Right cardiac atrium (tissue), 5 donors: ENCODE data around the gene NCLN. TPM values are rescaled to one million over a fixed set of nuclear protein-coding genes. Genes with fewer than 3 reads are reported as not detected.
"Not testable (repeated sequence)": the region's sequence is repeated elsewhere in the genome, so short reads cannot be mapped to it uniquely, and the experiment has no call there.

ENCODE experiments used
- ATAC-seq, 2 donors: fragments of 200-7000 bp; cut with Tn5 transposase; one replicate each; pipeline versions ENCODE4 v1.8.0 to v1.9.1; 2020; ENCODE audit warnings: moderate library complexity in 2 of 2, mild to moderate bottlenecking in 1 of 2
- DNase-seq, 3 donors: peaks; one replicate each; pipeline ENCODE4 v3.0.0-alpha.2; 2020
- H3K27ac ChIP-seq: one replicate; pipeline ENCODE4 v1.5.1; 2013; ENCODE audit warnings: mild to moderate bottlenecking, low read length, control low read depth, moderate library complexity
- H3K27me3 ChIP-seq: one replicate; pipeline ENCODE4 v1.6.1; 2013; ENCODE audit not compliant: control insufficient read depth, insufficient read depth
- H3K4me1 ChIP-seq: one replicate; pipeline ENCODE4 v1.6.1; 2013; ENCODE audit warnings: low read length; ENCODE audit not compliant: control insufficient read depth, insufficient read depth
- H3K4me3 ChIP-seq: one replicate; pipeline ENCODE4 v1.5.1; 2013; ENCODE audit warnings: low read length, control low read depth
- H3K9me3 ChIP-seq: one replicate; pipeline ENCODE4 v1.6.1; 2013; ENCODE audit warnings: low read length; ENCODE audit not compliant: control insufficient read depth
- WGBS: extraction: QIAGEN DNeasy Blood & Tissue Kit; methylation state at CpG from one replicate; pipeline ENCODE4 v1.1.7; 2013; 5-methylcytosine and 5-hydroxymethylcytosine counted together
- intact Hi-C, 4 donors: fragments of 100-400 bp; cut with DNase I; formaldehyde crosslinking; loops; one replicate each; pipeline versions ENCODE4 v1.11.0 to v1.14.0; 2022 to 2023
- polyA plus RNA-seq: library from polyadenylated mRNA; stranded (reverse); fragments of 200-250 nt; gene quantifications from one replicate; pipeline ENCODE4 v1.2.3, GENCODE V29; 2013
- total RNA-seq, 4 donors: library from RNA; stranded (reverse); fragmentation: NEBNext Ultra II Directional; extraction: Animal tissue kit (Norgen Biotek cat#: 25700); gene quantifications; one replicate each; pipeline ENCODE4 v1.2.1, GENCODE V29; 2021
- donor health status: healthy with polysubstance abuse.
- donor health status: DM: no; HTN: yes; CAD: no.
- donor health status: DM: no; HTN: no; CAD: no.
- donor health status: DM: no; HTN: yes; CAD: no; lungs with severe emphysema.
- donor health status: DM: yes; HTN: yes; CAD: no.

NCLN gene
- total and polyA plus RNA-seq, 5 donors: 20.3 to 36.6 (median 25.9) TPM

DNA sequence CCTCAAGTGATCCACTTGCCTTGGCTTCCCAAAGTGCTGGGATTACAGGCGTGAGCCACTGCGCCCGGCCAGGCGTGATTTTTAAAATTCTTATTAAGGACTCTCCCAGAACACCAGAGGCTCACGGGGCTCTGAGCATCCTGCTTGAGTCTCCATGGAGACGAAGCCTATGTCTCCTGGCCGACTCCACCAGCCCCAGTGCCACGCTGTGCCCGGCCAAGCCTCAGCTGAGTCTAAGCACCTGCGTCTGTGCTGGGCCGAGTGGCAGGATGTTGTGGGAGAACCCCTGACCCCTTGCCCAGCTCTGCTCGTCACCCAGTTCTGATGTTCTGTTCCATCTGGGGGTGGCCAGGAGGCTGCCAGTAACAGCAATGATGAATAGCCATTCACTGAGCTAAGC lies 34.8 kb downstream of the NCLN start:
- H3K4me1 ChIP-seq: no peaks in the 10 kb centered on the region
- H3K4me3 ChIP-seq: no peak overlapping the region
- DNase-seq: peak in 1 of 3 donors; percentile 40
- no peaks in the 10 kb centered on the region for H3K27me3 ChIP-seq
- WGBS: 70% methylated on average over 12 of the region's 12 CpGs
- no peak overlapping the region for H3K27ac ChIP-seq
- H3K9me3 ChIP-seq: no peaks in the 10 kb centered on the region
- ATAC-seq: no peak
- intact Hi-C loops: no loop called here

GRCh38 chr19:3221576-3221975 lies 35.8 kb downstream of the NCLN start:
- H3K27ac ChIP-seq, H3K4me3 ChIP-seq, H3K27me3 ChIP-seq, ATAC-seq, H3K4me1 ChIP-seq, intact Hi-C loops, H3K9me3 ChIP-seq: not testable (repeated sequence)
- WGBS: 79% methylated on average over 5 of the region's 5 CpGs
- DNase-seq: peak in 1 of 3 donors; percentile 7

- no peak overlapping the region for H3K27ac ChIP-seq
- ATAC-seq (no peak), DNase-seq (peak in 1 of 3 donors; percentile 30)
- WGBS: 91% methylated on average over 5 of the region's 5 CpGs
- H3K4me1 ChIP-seq: no peaks in the 10 kb centered on the region
- H3K9me3 ChIP-seq: no peaks in the 10 kb centered on the region
- intact Hi-C loops: no loop called here
- H3K4me3 ChIP-seq: no peak overlapping the region
- H3K27me3 ChIP-seq: no peaks in the 10 kb centered on the region
Measured at GRCh38 chr19:3222709-3223108, 37.0 kb downstream of the NCLN start.

DNA sequence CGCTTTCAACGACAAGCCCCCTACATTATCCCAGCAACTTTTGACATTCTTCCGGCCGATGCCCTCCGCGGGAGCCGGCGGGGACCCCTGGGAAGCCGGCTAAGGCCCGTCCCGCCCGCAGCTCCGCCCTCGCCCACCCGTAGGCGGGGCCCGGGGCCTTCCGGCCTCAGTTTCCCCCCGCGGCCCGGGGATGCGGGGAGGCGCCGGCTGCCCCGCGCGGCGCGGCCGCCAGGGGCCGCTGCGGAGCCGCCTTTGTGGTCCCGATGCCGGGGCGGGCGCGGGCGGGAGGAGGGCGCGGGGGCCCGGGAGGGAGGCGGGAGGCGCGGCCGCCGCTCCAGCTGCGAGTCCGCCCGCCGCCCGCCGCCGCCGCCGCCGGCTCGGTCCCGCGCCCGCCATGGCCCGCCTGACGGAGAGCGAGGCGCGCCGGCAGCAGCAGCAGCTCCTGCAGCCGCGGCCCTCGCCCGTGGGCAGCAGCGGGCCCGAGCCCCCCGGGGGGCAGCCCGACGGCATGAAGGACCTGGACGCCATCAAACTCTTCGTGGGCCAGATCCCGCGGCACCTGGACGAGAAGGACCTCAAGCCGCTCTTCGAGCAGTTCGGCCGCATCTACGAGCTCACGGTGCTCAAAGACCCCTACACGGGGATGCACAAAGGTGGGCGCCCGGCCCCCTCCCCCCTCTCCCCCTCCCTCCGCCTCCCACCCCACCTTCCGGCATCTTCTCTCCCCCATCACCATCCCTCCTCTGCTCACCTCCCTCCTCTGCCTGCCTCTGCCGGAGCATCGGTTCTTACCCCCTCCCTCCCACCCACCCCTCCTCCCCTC lies 38.8 kb downstream of the NCLN start, which contains the start of gene CELF5:
CELF5 (plus strand) TSS at position 316 of the 823 bp plus-strand sequence; CDS start at position 395, 79 bp downstream.
- H3K9me3 ChIP-seq: no peaks in the 10 kb centered on the region
- intact Hi-C loops: no loop called here
- H3K27me3 ChIP-seq: no peaks in the 10 kb centered on the region
- peak within 1 kb of the TSS; percentile 61 for H3K4me3 ChIP-seq
- peak; percentile 47 to 84 (median 83) for DNase-seq
- H3K27ac ChIP-seq: no peak within 1 kb of the TSS
- peak; percentile 34 to 44 for ATAC-seq
- 1% methylated on average over 85 of the region's 94 CpGs for WGBS
- H3K4me1 ChIP-seq: no peaks in the 10 kb centered on the region

DNA sequence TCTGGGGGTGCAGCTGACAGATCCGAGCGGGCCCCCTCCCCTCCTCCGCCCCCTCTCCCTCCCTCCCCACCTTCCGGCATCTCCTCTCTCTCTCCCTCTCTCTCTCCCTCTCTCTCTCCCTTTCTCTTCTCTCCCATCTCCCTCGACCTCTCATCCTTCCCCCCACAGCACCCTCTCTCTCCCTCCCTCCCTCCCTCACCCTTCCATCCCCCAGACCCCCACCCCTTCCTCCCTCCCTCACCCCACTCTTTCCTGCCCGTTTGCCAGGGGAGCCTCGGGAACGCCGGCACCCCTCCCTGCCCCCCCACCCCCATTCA lies 39.4 kb downstream of the NCLN start:
- Histone ChIP-seq H3K4me1 (no peaks in the 10 kb centered on the region), H3K27ac (no peak overlapping the region), H3K27me3 (no peaks in the 10 kb centered on the region), H3K4me3 (no peak overlapping the region), H3K9me3 (no peaks in the 10 kb centered on the region)
- ATAC-seq: no peak
- intact Hi-C loops: no loop called here
- DNase-seq: no peak
- WGBS: 3% methylated on average over 9 of the region's 9 CpGs

DNA sequence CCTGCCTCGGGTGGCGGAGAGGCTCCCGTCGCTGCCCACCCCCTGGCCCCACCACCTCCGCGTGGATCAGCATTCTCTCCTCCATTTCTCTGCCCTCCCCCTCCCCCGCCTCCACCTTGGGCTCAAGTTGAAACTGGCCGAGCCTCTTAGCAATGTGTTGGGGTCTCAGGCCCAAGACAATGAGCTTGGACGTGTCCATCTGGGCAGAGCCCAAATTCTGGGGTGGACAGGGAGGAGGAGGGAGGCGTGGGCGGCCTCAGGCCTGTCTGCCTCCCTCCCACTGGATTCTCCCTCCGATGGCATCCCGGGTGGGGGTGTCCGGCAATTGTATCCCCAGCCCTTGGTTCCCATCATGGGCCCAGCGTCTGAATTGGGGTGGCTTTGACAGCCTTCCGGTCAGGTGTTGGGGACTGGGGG lies 40.0 kb downstream of the NCLN start:
- WGBS: 40% methylated on average over 16 of the region's 16 CpGs
- no peak for DNase-seq
- intact Hi-C loops: no loop called here
- Histone ChIP-seq H3K9me3 (no peaks in the 10 kb centered on the region), H3K4me3 (no peak overlapping the region), H3K4me1 (no peaks in the 10 kb centered on the region), H3K27ac (no peak overlapping the region), H3K27me3 (no peaks in the 10 kb centered on the region)
- ATAC-seq: no peak

DNA sequence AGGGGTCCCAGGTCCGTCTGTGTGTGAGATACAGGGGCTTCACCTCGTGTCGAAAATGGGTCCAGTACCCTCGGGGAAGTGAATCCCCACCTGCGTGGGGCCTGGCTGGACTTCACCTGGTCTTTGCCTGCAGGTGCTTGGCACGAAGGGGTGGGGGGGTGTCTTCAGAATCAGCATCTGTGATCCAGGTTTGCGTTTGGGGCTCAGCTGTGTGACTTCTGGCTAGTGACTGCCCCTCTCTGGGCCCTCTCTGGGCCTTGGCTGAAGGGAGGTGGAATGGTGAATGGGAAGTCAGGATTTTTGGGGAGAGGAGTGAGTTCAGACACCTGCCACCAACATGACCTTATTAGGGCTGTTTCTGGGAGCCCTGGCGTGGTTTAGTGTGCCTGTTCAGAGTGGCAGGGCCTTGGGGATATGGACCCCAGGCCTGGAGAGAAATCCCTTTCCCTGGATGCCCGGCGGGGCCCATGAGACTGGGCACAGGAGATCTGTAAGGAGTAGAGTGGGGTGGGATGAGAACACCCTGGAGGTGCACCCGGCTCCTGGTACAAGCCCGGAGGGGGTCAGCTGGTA lies 41.4 kb downstream of the NCLN start:
- ATAC-seq (no peak), DNase-seq (peak in 1 of 3 donors; percentile 19)
- no peaks in the 10 kb centered on the region for H3K27me3 ChIP-seq
- no peaks in the 10 kb centered on the region for H3K4me1 ChIP-seq
- no peak overlapping the region for H3K4me3 ChIP-seq
- intact Hi-C loops: no loop called here
- H3K9me3 ChIP-seq: no peaks in the 10 kb centered on the region
- WGBS: 75% methylated on average over 12 of the region's 12 CpGs
- H3K27ac ChIP-seq: no peak overlapping the region

DNA sequence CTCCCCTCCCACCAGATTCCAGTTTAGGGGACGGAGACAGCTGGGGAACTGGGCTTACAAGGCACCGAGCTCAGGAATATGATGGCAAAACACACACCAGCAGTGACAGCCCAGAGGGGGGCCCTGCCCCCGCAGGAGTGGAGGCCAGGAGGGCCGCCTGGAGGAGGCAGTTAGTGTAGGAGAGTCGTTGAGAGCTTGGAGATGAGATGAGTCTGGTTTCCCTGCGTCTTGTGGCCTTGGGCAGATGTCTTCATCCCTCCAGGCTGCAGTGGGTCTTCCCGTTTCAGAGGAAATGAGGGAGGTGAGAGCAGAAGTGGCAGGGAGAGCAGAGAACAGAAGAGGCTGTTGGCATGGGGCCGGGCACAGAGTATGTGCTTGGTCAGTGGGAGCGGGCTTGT lies 43.6 kb downstream of the NCLN start:
- H3K4me1 ChIP-seq: no peaks in the 10 kb centered on the region
- DNase-seq (peak in 1 of 3 donors; percentile 16), ATAC-seq (no peak)
- 47% methylated on average over 9 of the region's 9 CpGs for WGBS
- H3K27ac ChIP-seq: no peak overlapping the region
- H3K9me3 ChIP-seq: no peaks in the 10 kb centered on the region
- H3K27me3 ChIP-seq: no peaks in the 10 kb centered on the region
- H3K4me3 ChIP-seq: no peak overlapping the region
- intact Hi-C loops: no loop called here

- ATAC-seq: no peak
- 87% methylated on average over 4 of the region's 4 CpGs for WGBS
- H3K4me1 ChIP-seq: no peaks in the 10 kb centered on the region
- peak in 1 of 3 donors; percentile 3 for DNase-seq
- intact Hi-C loops: no loop called here
- no peaks in the 10 kb centered on the region for H3K27me3 ChIP-seq
- H3K27ac ChIP-seq: no peak overlapping the region
- H3K9me3 ChIP-seq: no peaks in the 10 kb centered on the region
- H3K4me3 ChIP-seq: no peak overlapping the region
Measured at GRCh38 chr19:3229888-3230496, 44.3 kb downstream of the NCLN start.

DNA sequence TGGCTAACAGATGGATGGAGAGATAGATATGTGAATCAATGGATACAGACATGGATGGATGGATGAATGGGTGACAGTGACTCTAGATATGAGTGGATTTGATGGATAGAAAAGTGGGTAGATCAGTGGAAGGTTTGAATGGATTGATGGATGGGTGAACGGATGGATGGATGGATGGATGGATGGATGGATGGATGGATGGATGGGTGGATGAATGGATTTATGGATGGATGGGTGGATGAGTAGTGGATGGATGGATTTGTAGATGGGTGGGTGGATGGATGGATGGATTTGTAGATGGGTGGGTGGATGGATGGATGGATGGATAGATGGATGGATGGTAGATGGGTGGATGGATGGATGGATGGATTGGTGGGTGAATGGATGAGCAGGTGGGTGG lies 45.6 kb downstream of the NCLN start:
- intact Hi-C loops: no loop called here
- Histone ChIP-seq H3K27me3 (no peaks in the 10 kb centered on the region), H3K4me3 (no peak overlapping the region), H3K9me3 (no peaks in the 10 kb centered on the region), H3K4me1 (no peaks in the 10 kb centered on the region), H3K27ac (no peak overlapping the region)
- 89% methylated on average over 1 of the region's 1 CpG for WGBS
- DNase-seq (no peak), ATAC-seq (no peak)

- no peaks in the 10 kb centered on the region for H3K27me3 ChIP-seq
- intact Hi-C loops: no loop called here
- H3K4me1 ChIP-seq: no peaks in the 10 kb centered on the region
- DNase-seq: no peak
- no peak overlapping the region for H3K4me3 ChIP-seq
- H3K9me3 ChIP-seq: no peaks in the 10 kb centered on the region
- ATAC-seq: no peak
- WGBS: 77% methylated on average over 4 of the region's 4 CpGs
- H3K27ac ChIP-seq: no peak overlapping the region
Measured at GRCh38 chr19:3233116-3233515, 47.4 kb downstream of the NCLN start.
